ENCODE data around the gene CD300LB.

The CD300LB gene

DNA sequence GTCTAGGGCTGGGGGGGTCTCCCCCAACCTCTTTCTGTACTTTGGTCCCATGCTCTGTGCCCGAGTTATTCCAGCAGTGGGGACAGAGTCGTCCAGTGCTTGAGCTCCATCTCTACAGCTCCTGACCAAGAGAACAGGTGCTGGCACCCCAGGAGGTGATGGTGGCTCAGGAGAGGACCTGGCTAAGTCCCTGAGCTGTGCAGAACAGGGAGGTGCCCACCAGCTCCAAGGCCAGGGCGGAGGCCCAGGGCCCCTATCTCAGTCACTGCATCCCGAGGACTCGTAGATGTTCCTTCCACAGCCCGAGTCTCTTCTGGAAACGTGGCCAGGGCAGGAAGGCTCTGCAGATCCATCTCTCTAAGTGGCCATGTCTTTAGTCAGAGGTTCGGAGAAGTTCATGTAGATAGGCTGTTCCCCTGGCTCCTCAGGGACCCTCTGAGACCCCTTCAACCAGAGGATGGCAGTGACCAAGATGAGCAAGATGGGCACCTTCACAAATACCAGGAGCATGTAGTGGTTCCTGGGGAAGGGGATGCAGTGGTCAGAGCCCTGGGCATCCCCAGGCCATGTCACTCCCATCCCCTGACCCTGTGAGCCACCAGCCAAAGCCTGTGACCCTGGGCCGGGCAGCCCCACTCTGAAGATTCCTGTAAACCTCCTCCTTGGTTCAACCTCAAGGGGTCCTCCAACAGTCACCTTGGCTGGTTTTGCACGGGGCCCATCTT lies 8.7 kb downstream of the CD300LB start:
- H3K27me3 ChIP-seq (ENCODE audit: control insufficient read depth, low read length): no peaks in the 10 kb centered on the region
- H3K4me1 ChIP-seq (ENCODE audit: control insufficient read depth, low read length): no peaks in the 10 kb centered on the region
- H3K9me3 ChIP-seq (ENCODE audit: control insufficient read depth, insufficient read depth, low read length): peaks cover 3% of the 10 kb centered on the region; the same call in 1 of the 2 replicates
- no peaks in the 10 kb centered on the region for H4K20me1 ChIP-seq (ENCODE audit: control insufficient read depth, insufficient read depth, low read depth, low read length)
- no peak for TF ChIP-seq EZH2phosphoT487 (IDR thresholded peaks at IDR 0.05; ENCODE audit: borderline replicate concordance, low read length)
- TF ChIP-seq, protein P1, sequence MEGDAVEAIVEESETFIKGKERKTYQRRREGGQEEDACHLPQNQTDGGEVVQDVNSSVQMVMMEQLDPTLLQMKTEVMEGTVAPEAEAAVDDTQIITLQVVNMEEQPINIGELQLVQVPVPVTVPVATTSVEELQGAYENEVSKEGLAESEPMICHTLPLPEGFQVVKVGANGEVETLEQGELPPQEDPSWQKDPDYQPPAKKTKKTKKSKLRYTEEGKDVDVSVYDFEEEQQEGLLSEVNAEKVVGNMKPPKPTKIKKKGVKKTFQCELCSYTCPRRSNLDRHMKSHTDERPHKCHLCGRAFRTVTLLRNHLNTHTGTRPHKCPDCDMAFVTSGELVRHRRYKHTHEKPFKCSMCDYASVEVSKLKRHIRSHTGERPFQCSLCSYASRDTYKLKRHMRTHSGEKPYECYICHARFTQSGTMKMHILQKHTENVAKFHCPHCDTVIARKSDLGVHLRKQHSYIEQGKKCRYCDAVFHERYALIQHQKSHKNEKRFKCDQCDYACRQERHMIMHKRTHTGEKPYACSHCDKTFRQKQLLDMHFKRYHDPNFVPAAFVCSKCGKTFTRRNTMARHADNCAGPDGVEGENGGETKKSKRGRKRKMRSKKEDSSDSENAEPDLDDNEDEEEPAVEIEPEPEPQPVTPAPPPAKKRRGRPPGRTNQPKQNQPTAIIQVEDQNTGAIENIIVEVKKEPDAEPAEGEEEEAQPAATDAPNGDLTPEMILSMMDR (IDR thresholded peaks at IDR 0.05; ENCODE audit: low read depth, low read length, poor library complexity, severe bottlenecking): no peak
- H3K9me2 ChIP-seq (replicated peaks; ENCODE audit: control insufficient read depth, low read length): no peaks in the 10 kb centered on the region
- H3K79me2 ChIP-seq (ENCODE audit: control insufficient read depth, low read length): no peaks in the 10 kb centered on the region
- no peaks in the 10 kb centered on the region for H3F3A ChIP-seq (ENCODE audit: control insufficient read depth, insufficient read depth)
- H3K4me2 ChIP-seq (ENCODE audit: low read length): no peak overlapping the region
- no peak overlapping the region for H3K4me3 ChIP-seq (ENCODE audit: low read length)
- H3K27ac ChIP-seq (ENCODE audit: low read depth, low read length): no peak overlapping the region
- H3K36me3 ChIP-seq (ENCODE audit: control insufficient read depth, low read length): no peaks in the 10 kb centered on the region

DNA sequence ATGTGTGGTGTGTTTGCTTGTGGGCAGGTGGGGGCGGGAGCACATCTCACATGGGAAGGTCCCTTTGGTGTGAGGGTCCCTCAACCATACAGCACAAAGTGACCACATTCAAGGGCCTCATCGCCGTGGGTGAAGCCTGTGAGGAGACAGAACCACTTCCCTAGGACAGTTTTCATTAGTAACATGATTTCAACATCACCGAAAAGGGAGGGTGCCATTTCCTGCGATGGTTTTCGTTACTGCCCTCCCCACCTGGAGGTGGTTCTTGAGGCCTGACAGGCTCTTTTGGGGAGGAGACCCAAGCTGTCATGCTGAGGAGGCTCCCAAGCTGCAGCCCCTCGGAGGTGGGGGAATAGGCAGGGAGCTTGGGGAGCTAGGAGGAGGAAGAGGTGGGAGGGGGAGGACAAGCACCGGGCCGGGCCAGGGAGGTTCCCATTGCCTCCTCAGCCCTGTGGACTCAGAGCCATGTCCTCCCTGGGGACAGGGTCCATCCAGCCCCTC lies 9.5 kb downstream of the CD300LB start:
- no peak for TF ChIP-seq EZH2phosphoT487 (IDR thresholded peaks at IDR 0.05; ENCODE audit: borderline replicate concordance, low read length)
- TF ChIP-seq, protein P1 (IDR thresholded peaks at IDR 0.05; ENCODE audit: low read depth, low read length, poor library complexity, severe bottlenecking): no peak
- H3K9me3 ChIP-seq (ENCODE audit: control insufficient read depth, insufficient read depth, low read length): peaks cover 3% of the 10 kb centered on the region; the same call in 1 of the 2 replicates
- no peaks in the 10 kb centered on the region for H3K27me3 ChIP-seq (ENCODE audit: control insufficient read depth, low read length)
- no peaks in the 10 kb centered on the region for H3K79me2 ChIP-seq (ENCODE audit: control insufficient read depth, low read length)
- no peaks in the 10 kb centered on the region for H3K36me3 ChIP-seq (ENCODE audit: control insufficient read depth, low read length)
- no peak overlapping the region for H3K27ac ChIP-seq (ENCODE audit: low read depth, low read length)
- no peaks in the 10 kb centered on the region for H3F3A ChIP-seq (ENCODE audit: control insufficient read depth, insufficient read depth)
- no peak overlapping the region for H3K4me2 ChIP-seq (ENCODE audit: low read length)
- H3K4me1 ChIP-seq (ENCODE audit: control insufficient read depth, low read length): no peaks in the 10 kb centered on the region
- no peaks in the 10 kb centered on the region for H4K20me1 ChIP-seq (ENCODE audit: control insufficient read depth, insufficient read depth, low read depth, low read length)
- H3K9me2 ChIP-seq (replicated peaks; ENCODE audit: control insufficient read depth, low read length): no peaks in the 10 kb centered on the region
- H3K4me3 ChIP-seq (ENCODE audit: low read length): no peak overlapping the region

DNA sequence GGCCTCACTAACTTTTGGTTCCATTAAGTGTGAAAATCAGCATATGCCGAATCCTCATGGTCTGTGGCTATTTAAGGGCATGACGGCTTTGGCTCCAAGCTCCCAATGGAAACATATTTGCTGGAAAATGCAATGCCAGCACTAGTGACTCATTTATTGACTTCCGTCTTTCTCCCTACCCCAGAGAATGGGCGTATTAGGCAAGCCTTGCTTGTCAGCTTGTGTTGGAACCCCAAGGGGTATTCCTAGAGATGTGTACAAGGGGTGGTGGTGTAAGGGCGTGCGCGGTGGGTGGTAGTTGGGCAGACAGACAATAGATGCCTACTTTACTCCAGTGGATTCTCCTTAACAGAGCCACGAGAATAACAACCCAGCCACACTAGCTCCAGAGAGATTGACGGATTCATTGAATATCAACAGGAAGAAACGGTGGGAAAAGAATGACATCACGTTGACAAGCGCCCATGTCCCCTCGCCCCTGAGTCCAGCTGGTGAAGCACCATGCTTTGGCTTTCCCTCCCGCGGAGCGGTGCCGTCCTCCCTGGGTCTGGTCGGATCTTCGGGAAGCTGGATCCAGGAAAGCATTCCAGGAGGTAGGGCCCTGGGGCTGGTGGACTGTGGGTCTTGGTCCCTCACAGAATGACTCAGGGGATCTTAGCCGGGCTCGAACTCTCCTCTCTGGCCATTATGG lies 10.3 kb downstream of the CD300LB start:
- H3K4me2 ChIP-seq (ENCODE audit: low read length): no peak overlapping the region
- peaks cover 3% of the 10 kb centered on the region; the same call in 1 of the 2 replicates for H3K9me3 ChIP-seq (ENCODE audit: control insufficient read depth, insufficient read depth, low read length)
- no peaks in the 10 kb centered on the region for H3K9me2 ChIP-seq (replicated peaks; ENCODE audit: control insufficient read depth, low read length)
- no peaks in the 10 kb centered on the region for H3K36me3 ChIP-seq (ENCODE audit: control insufficient read depth, low read length)
- H3K79me2 ChIP-seq (ENCODE audit: control insufficient read depth, low read length): no peaks in the 10 kb centered on the region
- H4K20me1 ChIP-seq (ENCODE audit: control insufficient read depth, insufficient read depth, low read depth, low read length): no peaks in the 10 kb centered on the region
- H3K27ac ChIP-seq (ENCODE audit: low read depth, low read length): no peak overlapping the region
- no peaks in the 10 kb centered on the region for H3F3A ChIP-seq (ENCODE audit: control insufficient read depth, insufficient read depth)
- H3K27me3 ChIP-seq (ENCODE audit: control insufficient read depth, low read length): no peaks in the 10 kb centered on the region
- no peaks in the 10 kb centered on the region for H3K4me1 ChIP-seq (ENCODE audit: control insufficient read depth, low read length)
- H3K4me3 ChIP-seq (ENCODE audit: low read length): no peak overlapping the region
- no peak for TF ChIP-seq EZH2phosphoT487 (IDR thresholded peaks at IDR 0.05; ENCODE audit: borderline replicate concordance, low read length)
- TF ChIP-seq, protein P1 (IDR thresholded peaks at IDR 0.05; ENCODE audit: low read depth, low read length, poor library complexity, severe bottlenecking): no peak

Data from DOHH2 (cell line).